ENCODE measurements around the gene ZBTB39.
A peak's percentile ranks its signal among the peaks of the same experiment; 100 is the strongest.
"Not testable (repeated sequence)": the region's sequence is repeated elsewhere in the genome, so short reads cannot be mapped to it uniquely, and the experiment has no call there.

Gene ZBTB39

DNA sequence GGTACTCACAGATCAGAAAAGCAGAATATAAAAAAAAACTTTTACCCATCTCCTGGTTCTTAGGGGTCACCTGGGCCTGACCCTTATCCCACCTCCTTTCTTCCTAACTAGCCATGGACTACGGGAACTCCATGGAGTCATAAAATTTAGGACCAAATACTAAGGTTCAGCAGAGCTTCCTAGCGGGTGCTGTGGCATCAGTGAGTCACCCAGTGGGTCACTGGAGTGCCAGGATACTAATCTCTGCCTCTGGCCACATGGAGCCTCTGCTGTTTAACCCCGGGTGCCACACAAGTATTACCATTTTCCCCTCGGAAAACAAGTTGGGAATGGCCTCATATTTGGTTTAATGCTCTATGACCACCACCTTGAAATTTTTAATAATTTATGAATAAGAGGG lies 6.9 kb downstream of the ZBTB39 start:
- DNase-seq = no peak

DNA sequence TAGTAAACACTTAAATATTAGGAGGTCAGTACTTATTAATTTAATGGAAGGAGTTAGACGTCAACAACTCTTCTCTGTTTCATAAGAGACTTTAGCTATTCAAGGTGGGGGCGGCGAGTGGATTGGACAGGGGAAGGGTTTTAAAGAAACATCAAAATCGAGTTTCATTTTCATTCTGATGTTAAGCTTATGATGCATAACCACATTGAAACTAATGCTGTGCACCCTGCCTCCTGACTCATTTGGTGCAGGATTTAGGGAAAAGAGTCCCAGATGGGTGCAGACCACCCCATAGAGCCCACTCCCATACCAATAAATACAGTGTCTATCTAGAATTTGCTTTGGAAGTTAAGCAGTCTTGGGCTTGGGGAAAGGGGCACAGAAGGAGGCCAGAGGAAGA lies 7.4 kb downstream of the ZBTB39 start:
- DNase-seq = no peak

DNA sequence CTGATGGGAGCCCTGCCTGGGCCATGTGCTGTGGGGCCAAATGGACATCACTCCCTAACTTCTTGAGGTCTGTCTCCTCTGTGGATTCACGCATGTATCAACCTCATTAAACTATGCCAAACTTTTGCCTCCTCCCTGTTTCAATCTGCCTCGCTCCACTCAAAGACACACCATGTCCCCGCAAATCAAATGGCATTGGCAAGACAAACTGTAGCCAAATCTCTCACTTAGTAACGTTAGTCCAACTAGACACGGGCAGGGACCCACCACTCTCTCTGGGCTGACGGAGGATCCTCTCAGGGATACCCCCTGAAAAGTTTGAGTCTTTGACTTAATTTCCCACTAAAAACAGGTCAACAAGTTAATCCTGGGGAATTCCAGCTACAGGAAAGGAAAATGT lies 8.0 kb downstream of the ZBTB39 start:
- no peak for DNase-seq

DNA sequence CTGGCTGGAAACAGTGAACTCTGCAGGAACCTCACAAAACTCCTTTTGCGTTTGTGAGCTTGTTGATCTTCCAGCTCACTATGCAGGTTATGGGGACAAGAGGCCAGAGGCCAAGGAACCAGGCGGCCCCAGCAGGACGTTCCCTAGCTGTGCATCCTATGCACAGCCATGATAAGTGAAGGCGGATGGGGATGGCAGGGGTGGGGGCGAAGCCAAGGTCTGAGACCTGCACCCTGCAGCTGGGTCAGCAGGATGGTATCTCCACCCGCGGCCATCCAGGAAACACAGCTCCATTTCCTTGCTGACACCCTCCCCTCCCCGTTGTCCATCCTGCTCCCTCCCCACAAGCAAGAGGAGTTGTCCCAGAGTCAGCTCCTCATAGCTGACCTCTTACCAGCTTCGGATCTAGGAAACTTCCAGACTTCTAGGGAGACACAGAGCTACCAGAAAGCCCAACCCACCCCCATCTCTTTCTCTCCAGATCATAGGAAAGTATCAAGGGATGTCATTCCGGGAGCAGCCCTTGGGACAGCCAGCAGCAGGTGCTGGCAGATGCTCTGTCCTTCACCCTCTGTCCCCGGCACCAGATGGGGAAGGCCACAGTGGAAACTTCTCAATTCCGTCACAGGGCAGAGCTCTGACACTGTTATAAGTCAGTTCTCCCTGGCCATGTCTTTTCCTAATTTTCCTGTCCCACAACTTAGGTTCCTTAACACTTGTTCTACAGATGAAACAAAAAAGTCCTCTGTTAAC lies 9.4 kb downstream of the ZBTB39 start:
- DNase-seq = no peak

DNA sequence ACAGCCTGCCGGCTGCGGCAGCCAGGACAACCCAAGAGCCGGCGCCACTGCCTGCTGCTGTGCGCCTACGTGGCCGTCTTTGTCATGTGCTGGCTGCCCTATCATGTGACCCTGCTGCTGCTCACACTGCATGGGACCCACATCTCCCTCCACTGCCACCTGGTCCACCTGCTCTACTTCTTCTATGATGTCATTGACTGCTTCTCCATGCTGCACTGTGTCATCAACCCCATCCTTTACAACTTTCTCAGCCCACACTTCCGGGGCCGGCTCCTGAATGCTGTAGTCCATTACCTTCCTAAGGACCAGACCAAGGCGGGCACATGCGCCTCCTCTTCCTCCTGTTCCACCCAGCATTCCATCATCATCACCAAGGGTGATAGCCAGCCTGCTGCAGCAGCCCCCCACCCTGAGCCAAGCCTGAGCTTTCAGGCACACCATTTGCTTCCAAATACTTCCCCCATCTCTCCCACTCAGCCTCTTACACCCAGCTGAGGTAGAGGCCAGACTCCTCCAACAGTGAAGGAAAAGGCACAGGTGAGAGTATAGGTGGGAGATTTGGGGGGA lies 10.3 kb downstream of the ZBTB39 start:
- no peak for DNase-seq

DNA sequence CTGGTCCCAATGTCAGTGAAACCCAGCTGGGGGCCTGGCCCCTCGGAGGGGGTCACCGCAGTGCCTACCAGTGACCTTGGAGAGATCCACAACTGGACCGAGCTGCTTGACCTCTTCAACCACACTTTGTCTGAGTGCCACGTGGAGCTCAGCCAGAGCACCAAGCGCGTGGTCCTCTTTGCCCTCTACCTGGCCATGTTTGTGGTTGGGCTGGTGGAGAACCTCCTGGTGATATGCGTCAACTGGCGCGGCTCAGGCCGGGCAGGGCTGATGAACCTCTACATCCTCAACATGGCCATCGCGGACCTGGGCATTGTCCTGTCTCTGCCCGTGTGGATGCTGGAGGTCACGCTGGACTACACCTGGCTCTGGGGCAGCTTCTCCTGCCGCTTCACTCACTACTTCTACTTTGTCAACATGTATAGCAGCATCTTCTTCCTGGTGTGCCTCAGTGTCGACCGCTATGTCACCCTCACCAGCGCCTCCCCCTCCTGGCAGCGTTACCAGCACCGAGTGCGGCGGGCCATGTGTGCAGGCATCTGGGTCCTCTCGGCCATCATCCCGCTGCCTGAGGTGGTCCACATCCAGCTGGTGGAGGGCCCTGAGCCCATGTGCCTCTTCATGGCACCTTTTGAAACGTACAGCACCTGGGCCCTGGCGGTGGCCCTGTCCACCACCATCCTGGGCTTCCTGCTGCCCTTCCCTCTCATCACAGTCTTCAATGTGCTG lies 11.0 kb downstream of the ZBTB39 start:
- no peak for DNase-seq

DNA sequence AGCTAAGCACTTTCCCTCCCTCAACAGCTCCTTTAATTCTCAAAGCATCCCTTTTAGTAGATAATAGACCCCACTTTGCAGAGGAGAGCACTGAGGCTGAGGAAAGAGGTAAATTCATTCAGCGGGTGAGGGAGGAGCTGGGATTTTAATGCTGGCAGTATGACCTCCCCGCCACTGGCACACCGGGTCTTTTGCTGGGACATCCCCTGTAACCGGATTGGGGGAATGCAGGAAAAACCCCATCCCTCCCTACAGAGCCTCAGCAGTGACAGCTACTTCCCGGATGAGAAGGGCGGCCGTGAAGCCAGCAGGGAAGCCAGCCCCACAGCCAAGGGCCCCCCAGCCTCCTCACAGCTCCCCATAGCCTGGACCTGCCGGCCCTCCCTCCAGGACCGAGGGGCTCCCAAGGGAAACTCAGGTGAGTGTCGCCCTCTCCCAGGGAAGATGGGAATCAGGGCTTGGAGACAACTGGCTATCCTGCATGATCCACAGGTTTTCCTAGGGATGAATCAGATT lies 12.1 kb downstream of the ZBTB39 start:
- DNase-seq = no peak

DNA sequence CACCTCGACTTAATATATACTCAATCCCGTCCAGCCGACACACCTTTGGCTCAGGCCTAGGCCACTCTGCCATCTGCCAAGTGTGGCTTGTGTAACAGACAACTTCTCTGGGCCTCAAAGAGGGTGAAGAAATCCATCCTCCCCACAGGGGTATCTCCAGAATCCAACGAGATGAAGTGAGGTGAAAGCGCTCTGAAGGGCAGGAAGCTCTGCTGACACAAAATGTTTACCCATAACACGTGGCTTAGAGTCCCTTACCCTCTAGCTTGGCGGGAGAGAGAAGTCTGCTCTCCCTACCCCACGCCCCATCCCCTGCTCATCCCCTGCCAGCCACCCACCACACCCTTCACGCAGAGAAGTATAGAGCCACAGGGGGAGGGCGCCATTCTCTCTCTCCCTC lies 13.0 kb downstream of the ZBTB39 start:
- DNase-seq = no peak

DNA sequence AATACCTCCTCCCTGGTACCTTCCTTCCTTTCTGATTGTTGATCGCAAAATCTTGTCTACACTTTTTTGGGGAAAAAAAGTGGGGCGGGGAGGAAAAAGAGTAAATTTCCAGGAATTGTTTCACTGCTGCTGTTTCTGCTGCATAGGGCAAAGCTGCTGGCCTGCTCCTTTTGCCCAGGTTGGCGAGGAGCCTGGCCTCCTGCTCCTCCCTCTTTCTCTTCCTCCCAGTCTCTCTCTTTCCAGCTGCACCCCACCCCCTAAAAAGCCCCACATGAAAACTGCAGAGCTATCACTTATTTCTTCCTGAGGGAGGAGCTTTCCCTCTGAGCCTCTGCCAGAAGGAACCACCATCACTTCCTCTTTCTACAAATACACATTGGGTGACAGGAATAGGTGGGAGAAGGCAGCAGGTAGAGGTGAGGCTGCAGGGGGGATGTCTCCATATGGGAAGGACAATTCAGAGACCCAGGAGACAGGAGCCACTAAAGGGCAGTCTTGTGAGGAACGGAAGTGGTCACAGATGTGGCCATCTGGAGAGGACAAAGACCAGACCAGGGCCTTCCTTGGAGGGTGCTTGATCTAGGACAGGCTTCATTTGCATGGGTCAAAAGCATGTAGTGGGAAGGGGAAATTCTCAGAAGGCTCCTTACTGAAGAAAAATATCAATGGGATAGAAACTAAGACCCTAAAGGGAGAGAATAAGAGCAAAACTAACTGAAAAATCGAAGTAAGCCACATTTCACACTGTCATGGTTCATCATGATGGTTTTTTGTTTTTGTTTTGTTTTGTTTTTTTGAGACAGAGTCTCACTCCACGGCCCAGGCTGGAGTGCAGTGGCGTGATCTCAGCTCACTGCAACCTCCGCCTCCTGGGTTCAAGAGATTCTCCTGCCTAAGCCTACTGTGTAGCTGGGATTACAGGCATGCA lies 14.8 kb downstream of the ZBTB39 start:
- no peak for DNase-seq

DNA sequence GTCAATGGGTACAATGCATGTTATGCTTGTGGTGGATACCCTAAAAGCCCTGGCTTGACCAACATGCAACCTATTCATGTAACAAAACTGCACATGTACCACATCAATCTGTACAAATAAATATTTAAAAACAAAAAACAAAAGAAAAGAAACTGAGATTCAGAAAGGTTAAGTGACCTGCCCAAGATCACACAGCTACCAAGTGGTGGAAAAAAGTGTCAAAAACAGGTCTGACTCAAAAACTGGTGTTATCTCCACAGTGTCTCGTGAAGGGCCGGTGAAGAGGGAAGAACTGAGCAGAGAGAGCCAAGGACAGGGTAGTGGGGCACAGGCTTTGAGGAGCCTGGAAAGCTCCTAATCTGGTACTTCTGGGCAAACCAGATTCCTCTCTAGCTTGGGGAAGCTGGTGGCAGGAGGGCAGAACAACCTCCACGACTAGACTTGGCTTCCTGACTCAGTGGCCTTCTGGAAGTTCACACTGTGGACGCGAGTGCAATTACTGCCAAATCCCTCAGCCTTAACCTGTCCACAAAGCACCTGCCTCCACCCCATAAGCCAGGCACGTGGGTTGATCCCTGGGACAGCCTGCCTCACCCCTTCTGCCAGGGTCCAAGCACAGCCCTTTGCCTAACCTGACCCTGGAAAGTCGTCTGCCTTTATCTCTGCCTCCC lies 15.6 kb downstream of the ZBTB39 start:
- no peak for DNase-seq

DNA sequence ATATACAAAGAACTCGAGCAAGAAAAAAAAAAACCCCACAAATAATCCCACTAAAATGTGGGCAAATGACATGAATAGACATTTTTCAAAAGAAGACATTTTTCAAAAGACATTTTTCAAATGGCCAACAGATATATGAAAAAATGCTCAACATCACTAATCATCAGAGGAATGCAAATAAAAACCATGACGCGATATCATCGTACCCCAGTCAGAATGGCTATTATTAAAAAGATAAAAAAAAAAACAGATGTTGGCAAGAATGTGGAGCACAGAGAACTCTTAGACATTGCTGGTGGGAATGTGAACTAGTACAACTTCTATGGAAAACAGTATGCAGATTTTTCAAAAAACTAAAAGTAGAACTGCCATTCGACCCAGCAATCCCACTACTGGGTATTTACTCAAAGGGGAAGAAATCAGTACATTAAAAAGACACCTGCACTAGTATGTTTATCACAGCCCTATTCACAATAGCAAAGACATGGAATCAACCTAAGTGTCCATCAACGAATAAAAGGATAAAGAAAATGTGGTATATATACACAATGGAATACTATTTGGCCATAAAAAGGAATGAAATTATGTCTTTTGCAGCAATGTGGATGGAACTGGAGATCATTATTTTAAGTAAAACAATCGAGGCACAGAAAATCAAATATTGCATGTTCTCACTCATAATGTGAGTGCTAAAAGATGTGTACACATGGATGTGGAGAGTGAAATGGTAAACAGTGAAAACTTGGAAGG lies 16.3 kb downstream of the ZBTB39 start:
- no peak for DNase-seq

DNA sequence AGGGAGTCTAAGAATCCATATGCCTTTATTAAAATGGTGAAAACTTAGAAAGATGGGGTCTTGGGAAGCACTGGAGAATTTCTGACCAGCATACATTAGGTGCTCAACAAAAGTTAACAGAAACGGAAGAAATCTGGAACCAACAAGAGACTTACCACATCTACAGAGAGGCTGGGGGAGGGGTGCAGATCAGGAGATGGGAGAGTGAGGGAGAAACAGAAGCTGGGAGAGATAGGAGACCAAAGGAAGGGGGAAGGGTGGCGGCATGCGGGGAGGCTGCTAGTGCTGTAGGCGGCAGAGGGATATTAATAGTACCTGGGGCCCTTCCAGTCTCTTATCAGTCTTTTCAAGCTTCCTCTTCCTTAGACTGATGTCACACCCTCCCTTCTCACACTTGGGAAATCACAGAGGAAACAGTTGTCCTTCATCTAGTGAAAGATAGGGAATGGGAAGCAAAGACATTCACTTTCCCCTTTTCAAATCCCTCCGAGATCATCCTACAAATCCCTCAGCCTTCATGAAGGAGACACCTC lies 18.1 kb downstream of the ZBTB39 start:
- DNase-seq = no peak

DNA sequence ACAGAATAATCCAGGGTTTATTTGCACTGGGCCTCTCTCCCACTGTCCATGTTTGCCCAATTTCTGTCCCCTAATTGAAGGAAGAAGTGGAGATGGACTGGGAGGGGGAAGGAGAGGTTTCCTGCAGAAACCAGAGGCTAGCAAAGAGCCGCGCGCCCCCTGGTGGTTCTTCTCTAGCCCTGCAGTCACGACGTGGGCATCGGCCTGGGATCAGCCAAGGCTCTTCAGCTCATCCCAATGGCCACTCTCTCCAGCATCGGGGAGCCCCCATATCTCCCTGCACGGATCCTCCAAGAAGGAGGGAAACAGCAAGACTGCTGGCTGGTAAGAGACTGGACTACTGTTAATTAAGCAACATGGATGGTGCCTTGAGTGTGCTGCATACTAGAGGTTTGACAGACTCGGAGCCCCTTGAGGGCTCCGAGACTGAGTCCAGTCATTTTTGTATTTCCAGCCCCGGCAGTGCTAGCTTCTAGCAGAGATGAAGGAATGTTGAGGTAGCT lies 18.7 kb downstream of the ZBTB39 start:
- peak; percentile 82 for DNase-seq

DNA sequence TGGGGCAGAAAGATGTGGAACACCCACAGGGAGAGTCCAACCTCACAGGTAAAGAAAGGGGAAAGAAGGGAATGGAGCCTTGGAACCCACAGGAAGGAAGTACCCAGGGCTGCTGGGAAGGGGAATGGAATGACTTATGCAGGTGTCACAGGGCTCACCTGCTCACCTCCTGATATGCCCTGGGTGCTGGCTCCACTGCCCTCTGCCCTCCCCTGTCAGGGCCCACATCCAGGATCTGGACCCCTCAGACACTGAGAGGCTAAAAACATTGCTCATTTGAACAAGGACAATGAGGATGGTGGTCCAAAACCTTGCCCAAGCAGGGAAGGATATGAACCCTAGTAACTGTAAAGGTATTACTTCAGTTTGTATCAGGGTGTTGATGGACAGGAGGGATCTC lies 19.3 kb downstream of the ZBTB39 start:
- no peak for DNase-seq

DNA sequence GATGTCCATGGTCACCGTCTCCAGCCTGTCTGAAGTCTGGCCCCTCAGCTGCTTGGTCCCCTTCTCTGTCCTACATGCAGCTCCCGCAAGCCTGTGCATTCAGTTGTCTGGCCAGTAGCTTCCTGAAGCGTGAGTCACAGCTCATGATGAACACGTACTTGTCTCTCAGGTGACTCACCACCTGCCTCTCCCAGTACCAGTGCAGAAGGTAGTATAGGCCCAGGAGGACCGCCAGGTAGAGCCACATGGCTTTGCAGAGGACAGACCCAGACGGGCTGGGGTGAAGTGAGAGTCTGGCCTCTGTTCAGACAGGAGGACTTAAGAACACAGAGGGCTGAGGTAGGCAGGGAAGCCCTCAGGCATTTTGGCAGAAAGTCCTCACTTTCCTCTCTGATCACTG lies 20.6 kb downstream of the ZBTB39 start:
- peak; percentile 19 for DNase-seq

DNA sequence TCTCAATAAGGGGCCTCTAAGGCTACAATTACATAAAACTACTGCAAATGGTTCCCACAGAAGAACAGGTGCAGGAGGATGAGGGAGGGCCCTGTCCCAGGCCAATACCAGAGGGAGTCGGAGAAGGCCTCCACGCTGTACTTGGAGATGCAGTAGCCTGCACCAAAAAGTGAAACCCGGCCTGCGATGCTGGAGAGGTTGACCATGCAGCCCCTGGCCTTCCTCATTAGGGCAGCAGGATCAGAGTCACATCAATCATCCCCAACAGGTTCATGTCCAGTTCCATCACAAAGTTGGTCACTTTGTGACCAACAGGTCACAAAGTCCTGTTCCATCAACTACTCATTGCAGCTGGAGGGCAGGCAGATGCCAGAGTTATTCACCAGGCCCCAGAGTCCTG lies 23.0 kb downstream of the ZBTB39 start:
- DNase-seq = no peak

DNA sequence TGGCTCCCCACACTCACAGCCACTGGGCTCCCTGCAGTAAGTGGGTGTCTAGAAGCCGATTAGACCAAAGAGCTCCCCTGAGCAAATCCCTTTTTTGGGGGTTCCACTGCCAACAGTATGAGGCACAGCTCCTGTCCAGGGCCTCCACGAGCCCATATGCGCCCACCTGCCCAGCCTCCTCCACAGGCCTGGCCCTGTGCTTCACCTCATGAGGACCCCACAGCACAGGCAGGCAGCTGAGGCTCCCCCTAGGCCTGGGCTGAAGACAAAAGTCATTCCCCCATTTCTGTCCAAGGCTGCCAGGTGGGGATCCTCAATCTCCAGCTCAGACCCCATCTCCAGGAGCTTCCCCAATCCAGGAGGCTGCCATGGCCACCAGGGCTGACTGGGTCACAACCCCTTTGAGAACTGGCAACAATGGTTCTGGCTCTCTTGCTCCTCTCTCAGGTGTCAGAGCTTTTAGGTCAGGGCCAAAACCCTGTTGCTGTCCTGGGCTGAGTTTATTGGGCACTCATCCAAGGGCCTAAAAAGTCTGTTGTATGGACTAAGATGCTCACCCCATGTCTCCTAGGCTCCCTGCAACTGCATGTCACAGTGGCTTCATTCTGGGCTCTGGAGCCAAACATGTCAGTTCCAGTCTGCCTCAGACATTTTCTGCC lies 23.6 kb downstream of the ZBTB39 start:
- DNase-seq = not testable (repeated sequence)

DNA sequence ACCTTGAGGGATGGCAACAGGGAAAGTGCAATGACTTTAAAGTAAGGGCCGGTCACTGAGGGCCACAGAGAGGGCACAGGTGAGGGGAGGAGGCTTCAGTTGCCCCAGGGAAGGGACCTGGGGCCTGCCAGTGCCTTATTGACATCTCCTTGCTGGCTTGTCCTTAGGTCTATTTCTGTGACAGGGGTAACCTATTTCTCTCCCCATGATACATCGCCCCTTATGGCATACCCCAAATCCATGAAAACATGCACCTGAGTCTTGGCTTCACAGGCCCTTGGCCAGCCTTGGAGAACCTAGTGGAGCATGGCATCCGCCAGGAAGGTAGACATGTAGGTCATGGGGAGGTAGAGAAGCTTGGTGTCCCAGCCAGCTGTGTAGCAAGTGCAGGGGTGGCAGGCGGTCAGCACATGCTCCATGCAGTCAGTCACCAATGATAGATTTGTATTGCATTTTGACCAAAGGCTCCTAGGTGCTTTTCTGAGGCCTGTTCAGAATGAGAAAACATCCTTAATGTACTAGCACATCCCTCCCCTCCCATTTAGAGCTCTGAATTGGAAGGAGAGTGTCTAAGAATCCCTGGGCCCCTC lies 25.3 kb downstream of the ZBTB39 start:
- DNase-seq = no peak

DNA sequence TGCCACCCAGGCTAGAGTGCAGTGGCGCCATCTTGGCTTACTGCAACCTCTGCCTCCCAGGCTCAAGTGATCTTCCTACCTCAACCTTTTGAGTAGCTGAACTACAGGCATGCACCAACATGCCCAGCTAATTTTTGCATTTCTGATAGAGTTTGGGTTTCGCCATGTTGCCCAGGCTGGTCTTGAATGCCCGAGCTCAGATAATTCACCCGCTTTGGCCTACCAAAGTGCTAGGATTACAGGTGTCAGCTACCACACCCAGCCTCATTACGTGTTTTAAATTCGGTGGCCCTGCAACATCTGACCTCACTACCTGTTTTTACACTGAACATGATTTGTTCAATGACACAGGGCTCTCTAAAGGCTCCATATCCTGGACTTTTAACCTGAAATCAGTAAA lies 26.1 kb downstream of the ZBTB39 start:
- DNase-seq = no peak

DNA sequence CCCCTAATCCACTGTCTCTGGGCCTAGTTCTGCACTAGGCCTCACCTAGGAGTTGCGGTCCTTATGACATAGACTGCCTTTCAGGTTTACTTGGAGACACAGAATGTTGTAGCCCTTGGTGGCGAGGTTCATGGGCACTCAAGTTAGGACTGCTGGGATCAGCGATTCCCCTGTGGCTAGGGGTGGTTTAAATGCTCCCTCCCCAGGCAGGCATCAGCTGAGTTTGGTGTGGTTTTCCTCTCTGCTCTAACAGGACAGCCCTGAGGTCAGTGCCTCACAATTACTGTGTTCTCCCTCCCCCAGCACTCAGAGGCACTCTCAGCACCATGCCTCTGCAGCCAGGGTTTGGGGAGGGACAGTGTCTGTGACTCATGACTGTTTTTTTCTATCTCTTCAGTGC lies 26.7 kb downstream of the ZBTB39 start:
- no peak for DNase-seq

Data from CD4-positive, alpha-beta T cell treated with Interleukin-6 for 4 hours (primary cell).